ENCODE measurements around the gene CDHR1. TPM values are rescaled to one million over a fixed set of nuclear protein-coding genes. Genes with fewer than 3 reads are reported as not detected.

Gene CDHR1
- total and polyA plus RNA-seq, 2 of the 8 experiments (the other 6 are each of a cell fraction or from before 2014, with no cell fraction given) = 3.9 to 10.5 TPM

DNA sequence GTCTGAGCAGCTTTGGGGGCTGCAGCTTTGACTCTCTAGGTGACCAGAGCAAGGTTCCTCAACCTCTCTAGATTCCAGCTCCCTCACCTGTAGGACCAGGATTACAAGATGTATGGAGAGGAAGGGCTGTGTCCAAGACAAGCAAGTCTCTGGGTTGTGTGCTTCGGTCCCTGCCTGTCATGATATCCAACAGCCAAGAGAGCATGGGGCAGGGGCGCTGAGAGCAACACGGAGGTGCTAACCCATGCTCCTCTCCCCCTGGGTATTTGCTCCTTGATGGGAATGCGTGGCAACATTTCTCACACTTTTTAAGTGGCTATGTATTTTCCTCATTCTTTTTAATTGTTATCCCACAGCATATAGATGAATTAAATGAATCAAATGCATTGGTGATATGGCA, 10.3 kb downstream of the CDHR1 start:
- H2BK12ac ChIP-seq (ENCODE audit: low read depth, low read length) = no peak overlapping the region
- FAIRE-seq = no peak
- 85% methylated on average over 4 of the region's 4 CpGs; no CpG with 5 or more reads in 1 of the 2 experiments for WGBS, 2 experiments (ENCODE audit: extremely low coverage in 1 of 2, insufficient coverage in 1 of 2, insufficient read length in 1 of 2, insufficient replicate concordance in 2 of 2, low coverage in 1 of 2, low lambda C conversion rate in 2 of 2, missing lambda C conversion rate in 1 of 2)
- TF ChIP-seq SRF (IDR thresholded peaks at IDR 0.05; ENCODE audit: low read depth, low read length) = no peak
- TF ChIP-seq, protein P1, sequence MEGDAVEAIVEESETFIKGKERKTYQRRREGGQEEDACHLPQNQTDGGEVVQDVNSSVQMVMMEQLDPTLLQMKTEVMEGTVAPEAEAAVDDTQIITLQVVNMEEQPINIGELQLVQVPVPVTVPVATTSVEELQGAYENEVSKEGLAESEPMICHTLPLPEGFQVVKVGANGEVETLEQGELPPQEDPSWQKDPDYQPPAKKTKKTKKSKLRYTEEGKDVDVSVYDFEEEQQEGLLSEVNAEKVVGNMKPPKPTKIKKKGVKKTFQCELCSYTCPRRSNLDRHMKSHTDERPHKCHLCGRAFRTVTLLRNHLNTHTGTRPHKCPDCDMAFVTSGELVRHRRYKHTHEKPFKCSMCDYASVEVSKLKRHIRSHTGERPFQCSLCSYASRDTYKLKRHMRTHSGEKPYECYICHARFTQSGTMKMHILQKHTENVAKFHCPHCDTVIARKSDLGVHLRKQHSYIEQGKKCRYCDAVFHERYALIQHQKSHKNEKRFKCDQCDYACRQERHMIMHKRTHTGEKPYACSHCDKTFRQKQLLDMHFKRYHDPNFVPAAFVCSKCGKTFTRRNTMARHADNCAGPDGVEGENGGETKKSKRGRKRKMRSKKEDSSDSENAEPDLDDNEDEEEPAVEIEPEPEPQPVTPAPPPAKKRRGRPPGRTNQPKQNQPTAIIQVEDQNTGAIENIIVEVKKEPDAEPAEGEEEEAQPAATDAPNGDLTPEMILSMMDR (IDR thresholded peaks at IDR 0.05; ENCODE audit: control extremely low read depth in 1 of 3, insufficient read depth in 1 of 3, low read depth in 1 of 3, low read length in 3 of 3) = no peak
- TF ChIP-seq, protein P2, sequence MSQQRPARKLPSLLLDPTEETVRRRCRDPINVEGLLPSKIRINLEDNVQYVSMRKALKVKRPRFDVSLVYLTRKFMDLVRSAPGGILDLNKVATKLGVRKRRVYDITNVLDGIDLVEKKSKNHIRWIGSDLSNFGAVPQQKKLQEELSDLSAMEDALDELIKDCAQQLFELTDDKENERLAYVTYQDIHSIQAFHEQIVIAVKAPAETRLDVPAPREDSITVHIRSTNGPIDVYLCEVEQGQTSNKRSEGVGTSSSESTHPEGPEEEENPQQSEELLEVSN (IDR thresholded peaks at IDR 0.05) = no peak
- TF ChIP-seq KDM1A (IDR thresholded peaks at IDR 0.05; ENCODE audit: borderline replicate concordance, low read length) = no peak
- TF ChIP-seq ZNF274 (IDR thresholded peaks at IDR 0.05; ENCODE audit: borderline replicate concordance, extremely low read depth, low read length) = no peak
- no peak for TF ChIP-seq CEBPB (IDR thresholded peaks at IDR 0.05; ENCODE audit: low read depth, low read length)
- no peak for TF ChIP-seq BRCA1 (IDR thresholded peaks at IDR 0.05; ENCODE audit: low read depth, low read length)
- TF ChIP-seq SIRT6 (IDR thresholded peaks at IDR 0.05; ENCODE audit: low read length) = no peak
- no peak for TF ChIP-seq RAD21 (IDR thresholded peaks at IDR 0.05 in 1 of 2, conservative IDR thresholded peaks at IDR 0.05 in 1 of 2; ENCODE audit: low read depth in 2 of 2, low read length in 2 of 2)
- no peak for TF ChIP-seq KDM5A (IDR thresholded peaks at IDR 0.05; ENCODE audit: low read length)
- no peak for TF ChIP-seq NRF1 (IDR thresholded peaks at IDR 0.05; ENCODE audit: low read depth, low read length)
- no peak for TF ChIP-seq SUZ12 (IDR thresholded peaks at IDR 0.05; ENCODE audit: low read length)

More for the DNA sequence above, 10.3 kb downstream of the CDHR1 start:
- no peak overlapping the region for H4K91ac ChIP-seq (replicated peaks; ENCODE audit: insufficient read length, low read length)
- no peaks in the 10 kb centered on the region for H3K36me3 ChIP-seq (ENCODE audit: control insufficient read depth in 2 of 4, insufficient read depth in 4 of 4, low read length in 3 of 4)
- no peak overlapping the region for H3K9ac ChIP-seq (replicated peaks in 1 of 4; ENCODE audit: extremely low read depth in 1 of 4, low read depth in 3 of 4, low read length in 3 of 4)
- H2BK120ac ChIP-seq (replicated peaks; ENCODE audit: low read depth, low read length) = no peak overlapping the region
- CTCF ChIA-PET (ENCODE audit: partially characterized antibody) = interaction anchor here (0.8 to 10.8 kb wide), 42 partner anchors 8 to 511 kb away, joined by 3 to 248 read pairs (median 6); partner anchors contain the start of genes CDHR1, GHITM and RGR
- H3K9me3 ChIP-seq (ENCODE audit: insufficient read depth in 2 of 2, low read depth in 1 of 2, low read length in 1 of 2) = no peaks in the 10 kb centered on the region
- no peak overlapping the region for H4K8ac ChIP-seq (ENCODE audit: extremely low read depth, insufficient read depth, low read length)
- no peak for DNase-seq (ENCODE audit: low read depth in 1 of 2, low spot score in 2 of 2)
- H3K27me3 ChIP-seq (replicated peaks in 1 of 4; ENCODE audit: control insufficient read depth in 3 of 4, extremely low read depth in 1 of 4, insufficient read depth in 3 of 4, low read length in 3 of 4) = no peaks in the 10 kb centered on the region
- no peak overlapping the region for H2AFZ ChIP-seq (ENCODE audit: low read length)
- peaks cover 0 to 4% of the 10 kb centered on the region in 2 experiments for H4K20me1 ChIP-seq (replicated peaks in 1 of 2; ENCODE audit: control insufficient read depth in 1 of 2, insufficient read depth in 2 of 2, low read length in 2 of 2)
- no peak overlapping the region for H2BK20ac ChIP-seq (ENCODE audit: low read length)
- no peak overlapping the region for H3K18ac ChIP-seq (ENCODE audit: extremely low read depth, low read length)
- no peak overlapping the region for H3K27ac ChIP-seq (ENCODE audit: low read depth, low read length)
- H3K4ac ChIP-seq (replicated peaks; ENCODE audit: insufficient read length, low read depth, low read length) = no peak overlapping the region
- H2BK15ac ChIP-seq (ENCODE audit: low read length) = no peak overlapping the region
- H2BK5ac ChIP-seq (ENCODE audit: low read depth, low read length) = no peak overlapping the region
- H3K79me1 ChIP-seq (ENCODE audit: low read depth, low read length) = no peaks in the 10 kb centered on the region
- H3K56ac ChIP-seq (replicated peaks; ENCODE audit: insufficient read length, low read depth, low read length) = no peak overlapping the region
- no peak overlapping the region for H3K14ac ChIP-seq (ENCODE audit: insufficient read length)
- no peak overlapping the region for H3K4me3 ChIP-seq (ENCODE audit: extremely low read depth in 1 of 4, insufficient read depth in 2 of 4, low read depth in 3 of 4, low read length in 4 of 4)
- H3K23ac ChIP-seq (ENCODE audit: insufficient read length) = no peak overlapping the region
- H3K4me1 ChIP-seq (replicated peaks in 1 of 4; ENCODE audit: control insufficient read depth in 3 of 4, insufficient read depth in 4 of 4, low read length in 3 of 4) = no peaks in the 10 kb centered on the region
- H3K79me2 ChIP-seq (ENCODE audit: control insufficient read depth in 1 of 2, insufficient read depth in 2 of 2, low read length in 2 of 2) = no peaks in the 10 kb centered on the region
- H2AK5ac ChIP-seq (ENCODE audit: low read depth, low read length) = no peak overlapping the region
- no peak overlapping the region for H3K4me2 ChIP-seq (ENCODE audit: insufficient read depth in 1 of 2, low read depth in 2 of 2, low read length in 2 of 2)
- POLR2A ChIA-PET (ENCODE audit: partially characterized antibody) = no interaction called here
- H4K5ac ChIP-seq (ENCODE audit: insufficient read length, low read depth, low read length) = no peak overlapping the region
- H3K23me2 ChIP-seq (ENCODE audit: low read depth, low read length) = no peaks in the 10 kb centered on the region

All from H1 (cell line).